Liver (tissue), 3 donors: ENCODE results near the gene ARHGEF40.

Experiments used
- CTCF ChIP-seq: fragments of 150-350 bp; IDR thresholded peaks from 2 replicates; pipeline ENCODE4 v1.5.1; 2017; ENCODE audit warnings: improper control_type of control experiment, low read depth, low read length; ENCODE audit not compliant: missing input control
- EGR1 ChIP-seq, 2 donors: IDR thresholded peaks; 2 replicates each; pipeline ENCODE4 v1.6.1; 2016 to 2018; ENCODE audit warnings: antibody characterized with exemption in 2 of 2, low read depth in 2 of 2
- FOXA2 ChIP-seq: IDR thresholded peaks from 2 replicates; pipeline ENCODE4 v1.6.1; 2016; ENCODE audit warnings: antibody characterized with exemption
- HNF4A ChIP-seq, 2 donors: conservative IDR thresholded peaks; 2 replicates each; pipeline ENCODE4 v1.6.1; 2016; ENCODE audit warnings: antibody characterized with exemption in 2 of 2, mild to moderate bottlenecking in 2 of 2
- JUND ChIP-seq, 2 donors: IDR thresholded peaks; 2 replicates each; pipeline ENCODE4 v1.6.1; 2016; ENCODE audit warnings: antibody characterized with exemption in 2 of 2
- MAX ChIP-seq: IDR thresholded peaks from 2 replicates; pipeline ENCODE4 v1.6.1; 2016; ENCODE audit warnings: antibody characterized with exemption
- NR2F2 ChIP-seq: IDR thresholded peaks from 2 replicates; pipeline ENCODE4 v1.6.1; 2016; ENCODE audit warnings: antibody characterized with exemption
- SP1 ChIP-seq: IDR thresholded peaks from 2 replicates; pipeline ENCODE4 v1.6.1; 2018; ENCODE audit warnings: antibody characterized with exemption, mild to moderate bottlenecking
- YY1 ChIP-seq: IDR thresholded peaks from 2 replicates; pipeline ENCODE4 v1.6.1; 2016; ENCODE audit warnings: antibody characterized with exemption, mild to moderate bottlenecking
- ZBTB33 ChIP-seq: IDR thresholded peaks from 2 replicates; pipeline ENCODE4 v1.6.1; 2016; ENCODE audit warnings: antibody characterized with exemption
- TF ChIP-seq, protein P1 (sequence below): IDR thresholded peaks from 2 replicates; pipeline ENCODE4 v1.6.1; 2016; ENCODE audit warnings: antibody characterized with exemption
- TF ChIP-seq, protein P2 (sequence below): IDR thresholded peaks from 2 replicates; pipeline ENCODE4 v1.6.1; 2016; ENCODE audit warnings: antibody characterized with exemption, mild to moderate bottlenecking
- donor health status: healthy.
- donor health status: healthy.

DNA sequence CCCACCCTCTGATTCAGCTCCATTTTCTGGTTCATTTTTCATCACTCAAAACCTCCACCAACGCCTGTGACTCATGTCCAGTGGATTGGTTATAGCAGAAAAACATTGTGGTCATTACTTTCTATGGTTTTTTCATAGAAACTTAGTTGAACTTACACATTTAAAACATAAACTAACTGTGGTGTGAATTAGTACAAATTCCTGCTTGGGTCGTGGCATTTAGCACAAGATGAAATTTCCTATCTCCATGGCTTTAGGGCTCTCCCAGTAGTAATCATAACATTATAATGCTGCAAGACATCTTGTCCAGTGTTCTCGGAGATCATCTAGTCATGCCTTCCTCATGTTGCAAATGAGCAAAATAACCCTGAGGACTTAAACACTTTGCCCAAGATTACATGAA lies 20.8 kb upstream of the ARHGEF40 start:
- TF ChIP-seq, protein P1, sequence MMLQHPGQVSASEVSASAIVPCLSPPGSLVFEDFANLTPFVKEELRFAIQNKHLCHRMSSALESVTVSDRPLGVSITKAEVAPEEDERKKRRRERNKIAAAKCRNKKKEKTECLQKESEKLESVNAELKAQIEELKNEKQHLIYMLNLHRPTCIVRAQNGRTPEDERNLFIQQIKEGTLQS = no peak
- TF ChIP-seq CTCF (no peak), JUND (IDR thresholded peaks at IDR 0.05) (no peak), SP1 (no peak), MAX (no peak), FOXA2 (no peak), ZBTB33 (no peak), YY1 (no peak), HNF4A (conservative IDR thresholded peaks at IDR 0.05) (no peak), NR2F2 (no peak), EGR1 (IDR thresholded peaks at IDR 0.05; ENCODE audit: low read depth in 2 of 2) (no peak)
- TF ChIP-seq, protein P2, sequence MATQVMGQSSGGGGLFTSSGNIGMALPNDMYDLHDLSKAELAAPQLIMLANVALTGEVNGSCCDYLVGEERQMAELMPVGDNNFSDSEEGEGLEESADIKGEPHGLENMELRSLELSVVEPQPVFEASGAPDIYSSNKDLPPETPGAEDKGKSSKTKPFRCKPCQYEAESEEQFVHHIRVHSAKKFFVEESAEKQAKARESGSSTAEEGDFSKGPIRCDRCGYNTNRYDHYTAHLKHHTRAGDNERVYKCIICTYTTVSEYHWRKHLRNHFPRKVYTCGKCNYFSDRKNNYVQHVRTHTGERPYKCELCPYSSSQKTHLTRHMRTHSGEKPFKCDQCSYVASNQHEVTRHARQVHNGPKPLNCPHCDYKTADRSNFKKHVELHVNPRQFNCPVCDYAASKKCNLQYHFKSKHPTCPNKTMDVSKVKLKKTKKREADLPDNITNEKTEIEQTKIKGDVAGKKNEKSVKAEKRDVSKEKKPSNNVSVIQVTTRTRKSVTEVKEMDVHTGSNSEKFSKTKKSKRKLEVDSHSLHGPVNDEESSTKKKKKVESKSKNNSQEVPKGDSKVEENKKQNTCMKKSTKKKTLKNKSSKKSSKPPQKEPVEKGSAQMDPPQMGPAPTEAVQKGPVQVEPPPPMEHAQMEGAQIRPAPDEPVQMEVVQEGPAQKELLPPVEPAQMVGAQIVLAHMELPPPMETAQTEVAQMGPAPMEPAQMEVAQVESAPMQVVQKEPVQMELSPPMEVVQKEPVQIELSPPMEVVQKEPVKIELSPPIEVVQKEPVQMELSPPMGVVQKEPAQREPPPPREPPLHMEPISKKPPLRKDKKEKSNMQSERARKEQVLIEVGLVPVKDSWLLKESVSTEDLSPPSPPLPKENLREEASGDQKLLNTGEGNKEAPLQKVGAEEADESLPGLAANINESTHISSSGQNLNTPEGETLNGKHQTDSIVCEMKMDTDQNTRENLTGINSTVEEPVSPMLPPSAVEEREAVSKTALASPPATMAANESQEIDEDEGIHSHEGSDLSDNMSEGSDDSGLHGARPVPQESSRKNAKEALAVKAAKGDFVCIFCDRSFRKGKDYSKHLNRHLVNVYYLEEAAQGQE = no peak
